Neural cell (in vitro differentiated cells): Measurements from ENCODE around the gene RPS6KC1. TPM values are rescaled to one million over a fixed set of nuclear protein-coding genes. Genes with fewer than 3 reads are reported as not detected.

Experiments used
- H2AFZ ChIP-seq: fragments of 200-600, 300-800 bp; sonication (generic), shearing (Covaris generic); 2 replicates; pipeline ENCODE4 v1.6.0; 2014; ENCODE audit warnings: low read depth, mild to moderate bottlenecking, antibody characterized with exemption, low read length, moderate library complexity
- H3F3A ChIP-seq: fragments of 200-600 bp; shearing (Covaris generic); 2 replicates; pipeline ENCODE4 v1.6.1; 2016; ENCODE audit warnings: mild to moderate bottlenecking, moderate library complexity, mixed read lengths, antibody characterized with exemption, low read length; ENCODE audit not compliant: insufficient read depth, poor library complexity, severe bottlenecking
- H3K27ac ChIP-seq: fragments of 200-600, 300-800 bp; sonication (generic), shearing (Covaris generic); 2 replicates; pipeline ENCODE4 v1.5.1; 2014; ENCODE audit warnings: mild to moderate bottlenecking, low read length, moderate library complexity
- H3K27me3 ChIP-seq: fragments of 300-800, 200-600 bp; sonication (generic), shearing (Covaris generic); 2 replicates; pipeline ENCODE4 v1.6.0; 2014; ENCODE audit warnings: mild to moderate bottlenecking, low read depth, low read length, moderate library complexity; ENCODE audit not compliant: insufficient read depth
- H3K36me3 ChIP-seq: fragments of 300-800, 200-600 bp; sonication (generic), shearing (Covaris generic); 2 replicates; pipeline ENCODE4 v1.5.1; 2014; ENCODE audit warnings: mild to moderate bottlenecking, antibody characterized with exemption, low read length, moderate library complexity; ENCODE audit not compliant: insufficient read depth
- H3K4me2 ChIP-seq: fragments of 300-800, 200-600 bp; sonication (generic), shearing (Covaris generic); 2 replicates; pipeline ENCODE4 v1.6.0; 2014; ENCODE audit warnings: mild to moderate bottlenecking, low read length
- H3K4me3 ChIP-seq: fragments of 300-800, 200-600 bp; sonication (generic), shearing (Covaris generic); 2 replicates; pipeline ENCODE4 v1.5.1; 2014; ENCODE audit warnings: mild to moderate bottlenecking, low read length, moderate library complexity
- H3K79me2 ChIP-seq: fragments of 200-600 bp; shearing (Covaris generic); replicated peaks from 2 replicates; pipeline ENCODE4 v1.6.0; 2014; ENCODE audit warnings: mild to moderate bottlenecking, low read length, moderate library complexity; ENCODE audit not compliant: insufficient read depth
- H3K9ac ChIP-seq: fragments of 300-800, 200-600 bp; sonication (generic), shearing (Covaris generic); 2 replicates; pipeline ENCODE4 v1.6.1; 2016; ENCODE audit warnings: mild to moderate bottlenecking, low read length, mixed read lengths
- H3K9me2 ChIP-seq: fragments of 200-600 bp; shearing (Covaris generic); 2 replicates; pipeline ENCODE4 v1.6.1; 2016; ENCODE audit warnings: mild to moderate bottlenecking, low read length, mixed read lengths; ENCODE audit not compliant: insufficient read depth
- H3K9me3 ChIP-seq: fragments of 200-600, 300-800 bp; sonication (generic), shearing (Covaris generic); 2 replicates; pipeline ENCODE4 v1.6.1; 2016; ENCODE audit warnings: mild to moderate bottlenecking, mixed run types, low read length, moderate library complexity, mixed read lengths
- H4K20me1 ChIP-seq: fragments of 200-600 bp; shearing (Covaris generic); 2 replicates; pipeline ENCODE4 v1.6.1; 2016; ENCODE audit warnings: mild to moderate bottlenecking, mixed run types; ENCODE audit not compliant: insufficient read depth
- EP300 ChIP-seq: fragments of 450-650 bp; conservative IDR thresholded peaks from 2 replicates; pipeline ENCODE4 v1.6.1; 2014; ENCODE audit warnings: antibody characterized with exemption, mild to moderate bottlenecking, moderate library complexity; ENCODE audit not compliant: poor library complexity, severe bottlenecking
- EZH2 ChIP-seq: fragments of 200-600, 300-800 bp; shearing (Covaris generic), sonication (generic); IDR thresholded peaks from 2 replicates; pipeline ENCODE4 v1.6.1; 2014; ENCODE audit warnings: antibody characterized with exemption, low read length, borderline replicate concordance, mild to moderate bottlenecking; ENCODE audit not compliant: insufficient read depth, poor library complexity, severe bottlenecking
- MXI1 ChIP-seq: fragments of 450-650 bp; conservative IDR thresholded peaks from 2 replicates; pipeline ENCODE4 v1.6.1; 2014; ENCODE audit warnings: antibody characterized with exemption, mild to moderate bottlenecking; ENCODE audit not compliant: poor library complexity, severe bottlenecking
- POLR2AphosphoS5 ChIP-seq: IDR thresholded peaks from 2 replicates; pipeline ENCODE4 v1.6.1; 2012
- RAD21 ChIP-seq: fragments of 450-650 bp; conservative IDR thresholded peaks from 2 replicates; pipeline ENCODE4 v1.6.1; 2014; ENCODE audit warnings: antibody characterized with exemption, mild to moderate bottlenecking, moderate library complexity
- SMC3 ChIP-seq: fragments of 450-650 bp; conservative IDR thresholded peaks from 2 replicates; pipeline ENCODE4 v1.6.1; 2014; ENCODE audit warnings: antibody characterized with exemption, mild to moderate bottlenecking, moderate library complexity; ENCODE audit not compliant: poor library complexity
- TAF1 ChIP-seq: IDR thresholded peaks from 2 replicates; pipeline ENCODE4 v1.6.1; 2012; ENCODE audit warnings: low read depth
- polyA plus RNA-seq: library from polyadenylated mRNA; depleted of rRNA; stranded (reverse); fragments of >200 nt; gene quantifications from 2 replicates; pipeline ENCODE4 v1.2.3, GENCODE V29; 2014
- TF ChIP-seq, protein P1 (sequence below): fragments of 450-650 bp; IDR thresholded peaks from 2 replicates; pipeline ENCODE4 v1.5.1; 2014; ENCODE audit warnings: antibody characterized with exemption, mild to moderate bottlenecking, moderate library complexity; ENCODE audit not compliant: poor library complexity, severe bottlenecking
- TF ChIP-seq, protein P2 (sequence below): IDR thresholded peaks from 2 replicates; pipeline ENCODE4 v1.6.1; 2012; ENCODE audit warnings: borderline replicate concordance

RPS6KC1 gene
- polyA plus RNA-seq, 1 donor from 2014 or later: 28.1 TPM

DNA sequence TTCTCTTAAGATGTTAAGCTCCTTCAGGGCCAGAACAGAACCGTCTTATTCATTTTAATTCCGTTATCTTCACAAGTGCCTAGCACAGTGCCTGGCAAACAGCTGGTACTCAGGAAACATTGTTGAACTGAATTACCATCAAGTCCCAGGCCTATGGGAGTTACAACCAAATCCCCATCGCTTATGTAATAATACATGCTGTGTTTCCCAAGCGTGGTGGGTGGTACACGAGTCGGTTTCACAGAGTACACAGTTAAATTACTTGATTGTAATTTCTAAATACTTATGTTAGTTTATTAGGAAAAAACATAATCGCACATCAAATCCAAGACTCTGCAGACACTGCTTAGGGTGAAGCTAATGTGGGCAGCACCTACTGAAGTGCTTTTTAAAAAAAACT, 36.4 kb upstream of the RPS6KC1 start:
- Histone ChIP-seq H4K20me1 (no peaks in the 10 kb centered on the region), H3K27me3 (no peaks in the 10 kb centered on the region), H3K36me3 (no peaks in the 10 kb centered on the region), H3K9me2 (no peaks in the 10 kb centered on the region), H3K79me2 (peaks cover 32% of the 10 kb centered on the region), H3K9ac (peak overlapping the region; percentile 80), H3K27ac (peak overlapping the region; percentile 80), H3K4me2 (peak overlapping the region; percentile 76), H2AFZ (peak overlapping the region; percentile 42), H3F3A (no peaks in the 10 kb centered on the region), H3K9me3 (no peaks in the 10 kb centered on the region), H3K4me3 (peak overlapping the region; percentile 76)
- TF ChIP-seq, protein P1, sequence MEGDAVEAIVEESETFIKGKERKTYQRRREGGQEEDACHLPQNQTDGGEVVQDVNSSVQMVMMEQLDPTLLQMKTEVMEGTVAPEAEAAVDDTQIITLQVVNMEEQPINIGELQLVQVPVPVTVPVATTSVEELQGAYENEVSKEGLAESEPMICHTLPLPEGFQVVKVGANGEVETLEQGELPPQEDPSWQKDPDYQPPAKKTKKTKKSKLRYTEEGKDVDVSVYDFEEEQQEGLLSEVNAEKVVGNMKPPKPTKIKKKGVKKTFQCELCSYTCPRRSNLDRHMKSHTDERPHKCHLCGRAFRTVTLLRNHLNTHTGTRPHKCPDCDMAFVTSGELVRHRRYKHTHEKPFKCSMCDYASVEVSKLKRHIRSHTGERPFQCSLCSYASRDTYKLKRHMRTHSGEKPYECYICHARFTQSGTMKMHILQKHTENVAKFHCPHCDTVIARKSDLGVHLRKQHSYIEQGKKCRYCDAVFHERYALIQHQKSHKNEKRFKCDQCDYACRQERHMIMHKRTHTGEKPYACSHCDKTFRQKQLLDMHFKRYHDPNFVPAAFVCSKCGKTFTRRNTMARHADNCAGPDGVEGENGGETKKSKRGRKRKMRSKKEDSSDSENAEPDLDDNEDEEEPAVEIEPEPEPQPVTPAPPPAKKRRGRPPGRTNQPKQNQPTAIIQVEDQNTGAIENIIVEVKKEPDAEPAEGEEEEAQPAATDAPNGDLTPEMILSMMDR: no peak
- no peak for TF ChIP-seq MXI1

DNA sequence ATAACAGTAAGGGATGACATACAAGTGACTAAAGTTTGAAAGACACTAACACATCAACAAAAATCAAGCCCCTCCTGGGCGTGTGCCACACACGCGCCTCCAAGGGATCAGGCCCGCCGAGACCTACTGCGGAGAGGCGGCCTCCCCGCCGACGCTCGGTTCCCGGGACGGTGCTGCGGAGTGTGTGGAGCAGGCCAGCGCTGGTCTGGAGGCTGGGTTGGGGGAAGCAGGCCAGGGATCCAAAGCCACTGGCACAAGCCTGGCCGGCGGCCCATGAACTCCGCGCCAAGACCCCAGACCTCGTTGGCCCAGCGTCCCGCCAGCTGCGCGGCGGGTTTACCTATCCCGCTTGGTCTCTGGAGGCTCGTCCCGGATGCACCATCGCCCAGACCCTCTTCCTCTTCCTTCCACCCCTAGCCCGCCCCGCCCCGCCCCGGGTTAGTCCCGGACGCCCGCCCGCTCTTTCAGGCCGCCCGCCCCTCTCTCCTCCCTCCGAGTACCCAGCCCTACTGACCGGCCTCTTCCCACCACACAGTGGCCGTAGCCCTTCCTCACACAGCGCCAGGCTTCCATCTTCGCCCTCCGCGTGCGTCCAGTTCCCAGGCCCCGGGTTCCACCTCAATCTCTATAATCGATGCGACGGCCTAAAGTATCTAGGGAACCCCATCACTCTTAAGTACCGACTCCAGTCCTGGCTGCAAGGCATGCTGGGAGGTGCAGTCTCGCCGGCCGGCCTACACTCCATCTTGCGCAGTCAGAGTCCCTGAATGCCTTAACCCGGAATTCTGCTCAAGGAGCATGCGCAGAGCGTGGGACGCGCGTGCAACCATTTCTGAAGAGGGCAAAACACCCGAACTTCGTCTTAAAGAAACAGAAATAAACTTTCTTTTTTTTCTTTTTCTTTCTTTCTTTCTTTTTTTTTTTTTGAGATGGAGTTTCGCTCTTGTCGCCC, 35.7 kb upstream of the RPS6KC1 start, which contains the start of gene ANGEL2:
Gene ANGEL2, minus strand, starts transcription at position 769 of the 952 bp plus-strand sequence. Its CDS starts 196 bp downstream, at position 573.
- TF ChIP-seq EZH2 (no peak), EP300 (peak; percentile 39), SMC3 (no peak), POLR2AphosphoS5 (peak; percentile 80), MXI1 (peak; percentile 39), TAF1 (no peak), RAD21 (no peak)
- TF ChIP-seq, protein P2, sequence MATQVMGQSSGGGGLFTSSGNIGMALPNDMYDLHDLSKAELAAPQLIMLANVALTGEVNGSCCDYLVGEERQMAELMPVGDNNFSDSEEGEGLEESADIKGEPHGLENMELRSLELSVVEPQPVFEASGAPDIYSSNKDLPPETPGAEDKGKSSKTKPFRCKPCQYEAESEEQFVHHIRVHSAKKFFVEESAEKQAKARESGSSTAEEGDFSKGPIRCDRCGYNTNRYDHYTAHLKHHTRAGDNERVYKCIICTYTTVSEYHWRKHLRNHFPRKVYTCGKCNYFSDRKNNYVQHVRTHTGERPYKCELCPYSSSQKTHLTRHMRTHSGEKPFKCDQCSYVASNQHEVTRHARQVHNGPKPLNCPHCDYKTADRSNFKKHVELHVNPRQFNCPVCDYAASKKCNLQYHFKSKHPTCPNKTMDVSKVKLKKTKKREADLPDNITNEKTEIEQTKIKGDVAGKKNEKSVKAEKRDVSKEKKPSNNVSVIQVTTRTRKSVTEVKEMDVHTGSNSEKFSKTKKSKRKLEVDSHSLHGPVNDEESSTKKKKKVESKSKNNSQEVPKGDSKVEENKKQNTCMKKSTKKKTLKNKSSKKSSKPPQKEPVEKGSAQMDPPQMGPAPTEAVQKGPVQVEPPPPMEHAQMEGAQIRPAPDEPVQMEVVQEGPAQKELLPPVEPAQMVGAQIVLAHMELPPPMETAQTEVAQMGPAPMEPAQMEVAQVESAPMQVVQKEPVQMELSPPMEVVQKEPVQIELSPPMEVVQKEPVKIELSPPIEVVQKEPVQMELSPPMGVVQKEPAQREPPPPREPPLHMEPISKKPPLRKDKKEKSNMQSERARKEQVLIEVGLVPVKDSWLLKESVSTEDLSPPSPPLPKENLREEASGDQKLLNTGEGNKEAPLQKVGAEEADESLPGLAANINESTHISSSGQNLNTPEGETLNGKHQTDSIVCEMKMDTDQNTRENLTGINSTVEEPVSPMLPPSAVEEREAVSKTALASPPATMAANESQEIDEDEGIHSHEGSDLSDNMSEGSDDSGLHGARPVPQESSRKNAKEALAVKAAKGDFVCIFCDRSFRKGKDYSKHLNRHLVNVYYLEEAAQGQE: no peak
- TF ChIP-seq, protein P1: no peak
- H2AFZ ChIP-seq: peak within 1 kb of the TSS; percentile 42
- peak within 1 kb of the TSS; percentile 76 for H3K4me3 ChIP-seq
- H3K9ac ChIP-seq: peak within 1 kb of the TSS; percentile 80
- H3K79me2 ChIP-seq: peaks cover 32% of the 10 kb centered on the region
- no peaks in the 10 kb centered on the region for H3K36me3 ChIP-seq
- H3K4me2 ChIP-seq: peak within 1 kb of the TSS; percentile 76
- no peaks in the 10 kb centered on the region for H3K9me3 ChIP-seq
- peak within 1 kb of the TSS; percentile 80 for H3K27ac ChIP-seq
- no peaks in the 10 kb centered on the region for H3K9me2 ChIP-seq
- no peaks in the 10 kb centered on the region for H3K27me3 ChIP-seq
- H4K20me1 ChIP-seq: no peaks in the 10 kb centered on the region
- no peaks in the 10 kb centered on the region for H3F3A ChIP-seq
